Retinal pigment epithelial cell (primary cell): ENCODE data around the gene WBP1L.

Experiments
- DNase-seq: peaks from one replicate; pipeline ENCODE4 v3.0.0-alpha.2; 2010; ENCODE audit warnings: low read depth
- H3K4me3 ChIP-seq: 2 replicates; pipeline ENCODE4 v1.5.1; 2011; ENCODE audit warnings: mild to moderate bottlenecking, low read length, control low read depth, moderate library complexity
- CTCF ChIP-seq: conservative IDR thresholded peaks from 2 replicates; pipeline ENCODE4 v1.5.1; 2011; ENCODE audit warnings: low read depth, low read length, control low read depth, inconsistent platforms

The WBP1L gene

GRCh38 chr10:102791754-102792395 is 48.1 kb downstream of the WBP1L start:
- H3K4me3 ChIP-seq, result no peak overlapping the region
- no peak for DNase-seq
- TF ChIP-seq CTCF, result no peak

GRCh38 chr10:102795453-102796406 is 52.0 kb downstream of the WBP1L start:
- no peak for DNase-seq
- H3K4me3 ChIP-seq, result no peak overlapping the region
- no peak for TF ChIP-seq CTCF

- no peak for DNase-seq
- no peak overlapping the region for H3K4me3 ChIP-seq
- TF ChIP-seq CTCF, result no peak
Measured at GRCh38 chr10:102796407-102797176, 52.8 kb downstream of the WBP1L start.

GRCh38 chr10:102799691-102800471 is 56.1 kb downstream of the WBP1L start:
- TF ChIP-seq CTCF, result no peak
- H3K4me3 ChIP-seq, result no peak overlapping the region

GRCh38 chr10:102800611-102801335 is 57.0 kb downstream of the WBP1L start:
- no peak for TF ChIP-seq CTCF
- no peak overlapping the region for H3K4me3 ChIP-seq
- no peak for DNase-seq

More at GRCh38 chr10:102799691-102800471, 56.1 kb downstream of the WBP1L start:
- no peak for DNase-seq

GRCh38 chr10:102801496-102801895 is 57.7 kb downstream of the WBP1L start:
- H3K4me3 ChIP-seq, result no peak overlapping the region
- TF ChIP-seq CTCF, result no peak
- no peak for DNase-seq
